ENCODE measurements around the gene CNTN4.

Gene CNTN4

DNA sequence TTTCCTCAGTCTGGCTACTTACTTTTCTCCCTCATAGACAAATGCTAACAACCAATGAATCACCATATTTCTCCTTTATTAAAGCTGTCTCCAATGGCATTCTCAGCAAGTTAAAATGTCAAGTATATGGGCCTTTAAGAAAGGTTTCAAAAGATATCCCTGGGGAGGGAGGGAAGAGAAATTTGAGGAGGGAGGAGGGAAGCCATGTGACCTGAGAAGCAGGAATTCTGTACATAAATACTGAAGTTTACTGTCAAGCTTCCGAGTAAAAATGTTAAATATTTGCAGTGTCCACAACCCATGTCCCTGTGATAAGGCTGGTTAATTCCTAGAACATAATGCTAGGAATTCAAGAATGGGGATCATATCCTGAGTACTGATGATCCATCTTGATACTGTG lies 175.9 kb downstream of the CNTN4 start:
- DNase-seq, result no peak

DNA sequence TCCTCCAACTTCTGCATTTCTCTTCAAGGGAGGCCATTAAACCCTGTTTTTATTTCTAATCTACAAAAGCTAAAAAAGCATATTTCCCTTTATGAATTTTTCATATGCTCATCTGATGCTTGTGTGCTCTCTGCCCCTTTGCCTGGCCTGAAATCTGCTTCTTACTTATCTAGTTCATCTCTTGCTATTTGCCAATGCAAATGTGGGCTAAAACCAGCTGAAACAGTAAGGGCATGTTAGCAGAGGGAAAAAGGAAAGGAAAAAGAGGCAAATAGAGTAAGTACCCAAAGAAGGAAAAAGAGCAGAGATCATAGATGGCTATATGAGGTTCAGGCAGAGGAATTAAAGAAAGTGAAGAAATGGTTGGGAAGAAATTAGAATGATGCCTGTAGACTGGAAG lies 185.2 kb downstream of the CNTN4 start:
- DNase-seq, result no peak

DNA sequence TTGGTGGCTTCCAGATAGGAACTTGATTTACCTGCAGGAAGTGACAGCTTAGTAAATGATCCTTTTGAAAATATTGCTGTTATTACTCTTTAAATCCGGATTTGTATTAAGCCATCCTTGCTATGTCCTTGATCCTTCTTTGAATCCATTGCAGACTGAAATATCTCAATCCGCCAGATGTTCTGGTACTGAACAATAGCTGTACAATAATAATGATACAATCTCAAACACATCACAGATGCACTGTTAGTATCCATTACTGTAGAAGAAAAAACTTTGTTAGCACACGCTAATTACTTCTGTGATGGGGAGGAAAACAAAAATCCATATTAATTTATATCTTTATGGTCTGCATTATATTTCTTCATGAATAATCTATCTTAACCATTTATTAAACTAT lies 202.3 kb downstream of the CNTN4 start:
- no peak for DNase-seq

DNA sequence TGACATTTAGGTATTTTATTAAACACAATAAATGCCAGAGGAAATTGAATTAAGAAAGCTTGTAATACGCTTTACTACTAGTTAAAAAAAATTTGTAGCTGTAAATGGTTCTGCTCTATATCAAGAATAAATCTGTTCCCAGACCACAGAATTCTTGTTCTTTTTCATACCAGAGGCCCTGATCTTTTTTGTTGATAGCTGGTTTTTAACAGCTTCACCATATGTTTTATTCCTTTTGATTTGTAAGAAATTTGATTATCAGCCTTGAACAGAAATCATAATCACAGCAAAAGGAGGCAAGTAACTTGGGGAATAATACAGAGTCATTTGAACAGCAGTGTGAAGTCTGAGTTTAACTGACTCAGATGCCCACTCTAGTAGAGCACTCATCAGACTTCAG lies 202.7 kb downstream of the CNTN4 start:
- DNase-seq, result no peak

DNA sequence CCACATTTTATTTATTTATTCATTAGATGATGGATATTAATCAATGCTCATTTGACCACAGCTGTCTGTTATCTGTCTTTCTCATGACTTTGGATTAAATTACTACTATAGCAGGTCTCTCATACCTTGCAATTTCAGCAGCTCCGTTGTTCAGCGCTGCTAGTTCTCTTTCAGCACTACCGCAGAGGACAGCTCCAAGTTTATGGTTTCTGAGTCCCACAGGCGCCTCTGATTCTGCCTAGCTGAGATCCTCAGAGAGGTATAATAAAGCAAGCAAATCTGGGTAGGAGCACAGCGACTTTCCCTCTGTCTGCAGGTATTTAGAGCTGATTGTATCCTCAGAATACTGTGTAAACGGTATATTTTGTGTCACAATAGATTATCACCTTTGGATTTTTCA lies 204.9 kb downstream of the CNTN4 start:
- no peak for DNase-seq

DNA sequence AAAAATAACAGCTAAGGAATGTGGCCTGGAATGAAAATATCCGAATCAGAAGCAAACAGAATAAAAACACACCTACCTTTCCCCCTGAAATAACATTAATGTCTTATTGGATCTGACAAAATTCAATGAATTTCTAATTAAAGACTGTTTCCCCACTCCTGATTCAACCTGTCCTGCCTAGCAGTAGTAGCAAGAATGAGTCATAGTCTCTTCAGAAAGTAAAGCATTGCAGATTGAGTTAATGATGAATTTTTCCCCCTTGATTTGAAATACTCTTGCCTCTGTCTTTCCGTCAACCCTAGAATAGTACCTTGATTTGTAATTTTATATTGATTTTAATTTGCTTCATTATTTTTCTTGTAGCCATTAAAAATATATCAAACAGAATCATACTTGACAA lies 212.4 kb downstream of the CNTN4 start:
- no peak for DNase-seq

DNA sequence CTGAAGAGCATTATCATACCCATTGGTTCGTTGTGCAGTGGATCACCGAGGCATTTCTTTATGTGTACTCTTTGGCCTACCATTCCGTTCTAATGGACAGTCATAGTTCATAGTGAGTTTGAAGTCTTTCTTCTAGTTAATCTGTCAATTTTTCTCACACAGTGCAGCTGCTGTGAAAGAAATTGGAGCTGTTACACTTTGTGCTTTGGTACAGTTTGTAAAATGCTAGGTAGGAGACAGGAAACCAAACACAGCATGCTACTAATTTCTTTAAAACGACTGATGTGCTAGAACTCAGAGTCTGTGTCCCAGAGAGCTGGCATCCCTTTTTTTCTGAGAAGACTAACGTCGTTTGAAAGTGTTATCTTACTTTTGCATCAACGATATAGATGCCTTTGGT lies 218.9 kb downstream of the CNTN4 start:
- DNase-seq, result no peak

DNA sequence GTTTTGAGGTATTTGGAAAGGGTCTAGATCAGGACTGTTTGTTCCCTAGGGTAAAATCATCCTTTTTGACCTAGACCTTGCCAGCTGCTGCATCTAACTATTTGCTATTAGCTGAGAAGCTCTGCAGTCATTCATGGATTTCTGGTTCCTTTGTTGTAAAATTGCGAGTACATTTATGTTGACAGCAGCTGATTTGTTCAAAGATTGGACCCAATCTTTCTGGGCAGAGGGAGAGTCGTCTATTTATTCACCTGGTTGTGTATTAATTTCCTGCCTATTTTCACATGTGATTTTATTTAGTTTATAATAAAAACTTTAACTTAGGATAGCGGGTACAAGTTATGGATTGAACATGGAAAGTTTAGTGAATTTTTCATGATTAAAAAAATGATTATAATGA lies 236.3 kb downstream of the CNTN4 start:
- no peak for DNase-seq

DNA sequence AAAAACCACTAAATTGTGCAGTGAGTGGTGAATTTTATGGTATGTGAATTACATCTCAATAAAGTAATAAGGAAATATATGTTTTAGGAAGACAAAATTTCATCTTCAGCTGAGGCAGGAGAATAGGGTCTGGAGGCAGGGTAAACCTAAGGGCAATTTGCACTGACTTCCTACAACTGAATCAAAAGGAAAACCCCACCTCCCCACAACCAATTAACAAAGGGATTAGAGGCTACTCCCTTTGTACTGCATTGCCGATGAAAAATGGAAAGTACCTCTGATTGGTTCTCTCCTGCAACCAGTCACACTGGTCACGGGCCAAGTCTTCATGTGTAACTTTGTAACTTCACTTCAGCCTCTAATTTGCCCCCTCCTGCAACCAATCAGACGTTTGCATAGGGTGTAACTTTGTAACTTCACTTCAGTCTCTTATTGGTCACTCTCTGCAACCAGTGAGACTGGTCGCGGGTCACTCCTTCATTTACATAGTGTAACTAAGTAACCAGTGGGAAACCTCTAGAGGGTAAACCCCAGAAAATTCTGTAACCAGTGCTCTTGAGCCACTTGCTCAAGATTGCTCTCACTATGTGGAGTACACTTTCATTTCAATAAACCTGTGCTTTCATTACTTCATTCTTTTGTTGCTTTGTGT lies 244.5 kb downstream of the CNTN4 start:
- no peak for DNase-seq

DNA sequence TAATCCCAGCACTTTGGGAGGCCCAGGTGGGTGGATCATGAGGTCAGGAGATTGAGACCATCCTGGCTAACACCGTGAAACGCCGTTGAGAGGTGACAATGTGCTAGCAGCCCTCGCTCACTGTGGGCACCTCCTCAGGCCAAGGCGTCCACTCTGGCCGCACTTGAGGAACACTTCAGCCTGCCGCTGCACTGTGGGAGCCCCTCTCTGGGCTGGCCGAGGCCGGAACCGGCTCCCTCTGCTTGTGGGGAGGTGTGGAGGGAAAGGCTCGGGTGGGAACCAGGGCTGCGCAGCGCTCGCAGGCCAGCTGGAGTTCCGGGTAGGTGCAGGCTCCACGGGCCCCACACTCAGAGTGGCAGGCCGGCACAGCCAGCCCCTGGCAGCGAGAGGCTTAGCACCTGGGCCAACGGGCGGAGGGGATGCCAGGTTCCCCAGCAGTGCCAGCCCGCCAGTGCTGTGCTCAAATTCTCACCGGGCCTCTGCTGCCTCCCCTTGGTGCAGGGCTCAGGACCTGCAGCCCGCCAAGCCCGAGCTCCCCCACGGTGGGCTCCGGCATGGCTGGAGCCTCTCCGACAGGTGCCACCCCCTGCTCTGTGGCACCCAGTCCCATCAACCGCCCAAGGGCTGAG lies 253.6 kb downstream of the CNTN4 start:
- no peak for DNase-seq

DNA sequence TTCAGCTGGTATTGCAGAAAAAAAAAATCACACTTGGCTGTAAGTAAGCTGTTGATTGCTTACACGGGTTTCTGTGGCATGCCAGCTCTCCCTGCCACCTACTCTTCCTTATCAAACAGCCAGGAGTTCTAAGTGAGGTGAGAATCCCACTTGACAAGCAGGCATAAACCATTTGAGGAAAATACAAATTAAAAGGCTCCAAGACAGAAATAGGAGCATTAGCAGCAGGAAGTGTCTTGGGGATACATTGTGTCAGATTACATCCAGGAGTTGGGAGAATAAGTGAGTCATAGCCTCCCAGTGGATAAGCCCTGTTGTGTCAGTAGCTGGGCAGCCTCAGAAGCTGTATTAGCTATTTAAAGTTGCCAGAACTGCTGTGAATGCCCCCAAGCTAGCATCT lies 256.0 kb downstream of the CNTN4 start:
- DNase-seq, result no peak

DNA sequence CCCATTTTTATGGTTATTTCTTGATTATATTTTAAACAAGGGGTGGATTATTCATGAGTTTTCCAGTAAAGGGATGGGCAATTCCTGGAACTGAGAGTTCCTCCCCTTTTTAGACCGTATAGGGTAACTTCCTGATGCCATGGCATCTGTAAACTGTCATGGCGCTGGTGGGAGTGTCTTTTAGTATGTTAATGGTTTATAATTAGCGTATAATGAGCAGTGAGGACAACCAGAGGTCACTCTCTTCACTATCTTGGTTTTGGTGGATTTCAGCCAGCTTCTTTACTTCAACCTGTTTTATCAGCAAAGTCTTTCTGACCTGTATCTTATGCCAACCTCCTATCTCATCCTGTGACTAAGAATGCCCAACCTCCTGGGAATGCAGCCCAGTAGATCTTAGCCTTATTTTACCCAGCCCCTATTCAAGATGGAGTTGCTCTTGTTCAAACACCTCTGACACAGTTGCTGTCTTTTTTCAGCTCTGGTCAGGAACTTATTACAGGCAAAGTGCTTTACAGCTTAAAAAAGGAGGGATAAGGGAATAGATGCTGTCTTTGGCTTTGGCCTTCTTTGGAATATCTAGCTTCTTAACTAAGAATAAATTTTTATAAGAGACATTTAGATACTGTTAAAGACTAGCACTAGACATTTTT lies 257.8 kb downstream of the CNTN4 start:
- no peak for DNase-seq

DNA sequence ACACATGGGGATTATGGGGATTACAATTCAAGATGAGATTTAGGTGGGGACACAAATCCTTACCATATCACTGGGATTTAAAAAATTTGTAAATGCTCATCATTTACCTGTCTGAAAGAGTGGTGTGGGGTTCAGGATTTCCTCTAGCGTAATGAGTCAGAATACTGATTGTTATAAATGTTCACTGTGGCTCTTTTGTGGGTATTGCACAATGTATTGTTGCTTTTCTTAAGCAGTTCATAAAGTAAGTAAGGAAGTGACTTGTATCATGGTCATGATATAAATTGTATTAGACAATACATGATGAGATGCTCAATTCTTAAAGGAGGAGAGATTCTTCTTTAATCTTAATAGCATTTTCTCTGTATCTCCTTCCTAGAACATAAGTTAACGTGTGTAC lies 262.1 kb downstream of the CNTN4 start:
- no peak for DNase-seq

DNA sequence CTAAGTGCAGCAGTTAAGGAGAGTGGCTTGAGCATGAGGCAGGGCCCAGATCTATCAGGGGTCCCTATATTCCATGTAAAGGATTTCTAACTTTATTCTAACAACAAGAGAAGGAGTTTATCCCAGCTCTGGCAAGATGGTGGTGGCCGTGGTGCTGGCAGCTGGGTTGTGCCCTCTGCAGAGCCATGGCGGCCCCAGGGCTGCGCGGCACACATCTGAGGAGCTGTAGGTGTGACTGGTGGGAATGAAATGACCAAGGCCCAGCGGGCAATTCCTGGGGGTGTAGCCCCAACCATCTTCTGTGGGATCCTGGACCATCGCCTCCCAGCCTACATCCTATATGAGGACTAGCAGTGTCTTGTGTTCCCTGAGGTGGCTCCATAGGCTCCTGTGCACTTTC lies 263.5 kb downstream of the CNTN4 start:
- DNase-seq, result no peak

DNA sequence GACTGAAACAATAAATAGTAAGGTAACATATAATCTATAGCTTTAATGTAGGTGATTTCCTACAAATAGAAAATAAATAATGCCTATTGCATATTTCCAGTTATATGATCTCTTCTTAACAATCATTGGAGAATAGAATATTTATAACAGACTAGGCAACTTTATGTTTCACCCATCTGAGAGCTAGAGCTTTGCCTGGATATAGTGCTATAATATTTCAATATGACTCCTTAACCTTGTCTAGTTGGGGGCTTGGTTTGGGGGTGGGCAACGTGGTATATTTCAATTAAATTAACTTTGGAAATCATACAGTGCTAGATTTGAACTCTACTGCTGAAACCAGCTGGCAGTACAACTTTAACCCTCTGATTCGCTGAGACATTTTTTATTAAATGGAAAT lies 265.2 kb downstream of the CNTN4 start:
- DNase-seq, result no peak

DNA sequence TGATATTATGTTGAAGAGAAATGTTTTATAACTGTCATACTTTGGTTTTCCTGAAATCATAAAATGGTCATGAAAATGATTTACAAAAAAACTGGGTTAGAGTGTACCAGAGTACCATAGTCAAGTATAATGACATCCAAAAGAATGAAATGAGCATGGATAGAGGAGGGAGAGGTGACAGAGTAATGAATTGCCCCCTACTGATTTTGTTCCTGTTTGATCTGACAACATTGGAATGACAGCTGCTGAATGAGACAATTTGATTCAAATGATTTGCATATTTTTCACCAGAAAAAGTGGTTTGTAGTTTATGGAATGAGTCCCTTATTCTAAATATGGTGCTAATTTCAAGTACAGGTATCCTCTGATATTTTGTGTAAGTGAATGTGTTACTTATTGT lies 271.7 kb downstream of the CNTN4 start:
- DNase-seq, result no peak

DNA sequence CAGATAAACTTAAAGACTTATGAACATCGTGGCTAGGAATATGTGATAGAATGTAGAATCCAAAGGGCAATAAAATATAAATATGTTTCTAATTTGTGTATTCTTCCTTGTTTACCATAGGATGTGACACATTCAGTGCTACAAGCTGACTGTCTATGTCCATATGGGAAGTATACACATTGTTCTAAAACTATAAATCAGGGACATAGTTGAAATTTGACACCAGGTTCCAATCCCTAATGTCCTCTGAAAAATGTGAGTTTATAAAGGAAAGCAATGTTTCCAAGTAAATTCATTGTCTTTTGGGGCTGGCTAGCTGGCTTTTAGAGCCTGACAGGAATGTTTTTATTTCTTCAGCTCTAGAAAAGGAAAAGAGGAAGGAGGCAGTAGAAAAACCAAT lies 273.6 kb downstream of the CNTN4 start:
- DNase-seq, result no peak

DNA sequence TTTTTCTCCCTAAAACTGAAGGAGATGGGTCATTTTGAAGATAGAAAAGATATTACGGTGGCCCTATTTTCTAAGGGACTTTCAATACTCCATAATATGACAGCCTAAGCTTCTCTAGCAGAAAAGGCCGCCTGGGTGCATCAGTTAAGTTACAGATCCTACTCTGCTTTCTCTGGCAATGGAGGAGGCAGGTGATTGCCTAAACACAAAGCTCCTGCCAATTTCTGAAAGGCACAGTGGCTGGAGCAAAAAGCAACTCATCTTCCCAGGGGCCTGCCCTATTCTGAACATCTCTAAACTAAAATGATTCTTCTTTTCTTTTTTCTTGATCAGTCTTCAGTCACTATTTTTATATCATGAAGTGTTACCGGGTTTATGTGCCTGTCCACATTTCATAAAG lies 276.7 kb downstream of the CNTN4 start:
- DNase-seq, result no peak

DNA sequence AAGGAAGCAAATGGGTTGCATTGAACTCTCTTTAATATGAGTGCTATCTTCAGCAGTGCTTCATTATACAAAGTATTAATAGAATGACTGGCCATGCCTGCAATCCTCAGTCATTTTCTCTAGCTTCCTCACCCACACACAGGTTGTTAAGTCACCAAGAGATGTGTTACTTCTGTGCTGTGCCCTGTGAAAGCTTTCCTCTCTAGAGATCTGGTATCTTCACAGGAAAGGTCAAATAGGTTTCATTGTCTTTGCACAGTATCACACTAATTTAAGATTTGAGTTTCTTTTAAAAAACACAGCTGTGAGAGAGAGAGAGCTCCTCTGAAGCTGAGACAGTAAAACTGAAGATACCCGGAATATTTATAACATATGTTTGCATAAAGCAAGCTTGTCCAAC lies 278.6 kb downstream of the CNTN4 start:
- DNase-seq, result no peak

DNA sequence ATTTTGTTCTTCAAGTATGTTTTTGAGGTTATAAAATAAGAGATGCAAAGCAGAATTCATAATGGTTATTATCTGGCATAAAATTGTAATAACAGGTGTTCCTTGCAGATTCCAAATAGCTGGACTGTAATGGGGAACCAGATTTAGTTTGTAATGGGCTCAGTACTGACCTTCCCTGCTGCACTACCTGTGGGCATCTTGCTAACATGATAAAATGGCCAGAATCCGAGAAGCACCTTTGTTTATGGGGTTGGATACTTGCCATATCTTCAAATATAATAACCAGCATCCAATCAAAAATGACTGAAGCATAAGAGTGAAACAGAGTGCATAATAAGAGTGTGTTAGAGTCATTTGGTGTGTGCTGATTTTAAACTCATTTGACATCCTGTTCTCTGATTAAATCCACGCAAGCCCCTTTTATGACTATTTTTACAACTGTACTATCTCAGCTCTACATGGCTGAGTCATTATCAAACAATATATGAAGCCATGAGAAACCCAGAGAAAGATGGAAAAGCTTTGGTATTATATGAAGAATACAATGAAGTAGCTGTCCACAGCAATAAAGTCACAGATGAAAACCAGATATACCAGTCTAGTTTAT lies 292.4 kb downstream of the CNTN4 start:
- no peak for DNase-seq

DNA sequence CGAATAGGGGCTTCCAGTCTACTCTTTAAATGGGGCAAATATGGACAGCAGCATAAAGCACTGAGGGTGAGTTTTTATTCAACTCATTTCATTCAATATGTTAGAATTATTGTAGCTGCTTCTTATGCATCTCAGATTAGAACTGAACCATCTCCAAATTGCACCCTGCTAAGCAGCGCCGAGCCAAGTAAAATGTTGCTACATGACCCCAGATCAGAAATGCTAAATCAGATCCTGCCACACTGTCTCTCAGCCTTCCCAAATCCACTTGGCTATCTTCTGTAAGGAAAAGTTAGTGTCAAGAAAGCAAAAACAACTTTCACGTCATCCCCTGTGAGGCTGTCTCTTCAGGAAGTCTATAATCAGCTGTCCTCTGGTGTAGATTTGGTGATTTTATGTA lies 293.2 kb downstream of the CNTN4 start:
- no peak for DNase-seq

DNA sequence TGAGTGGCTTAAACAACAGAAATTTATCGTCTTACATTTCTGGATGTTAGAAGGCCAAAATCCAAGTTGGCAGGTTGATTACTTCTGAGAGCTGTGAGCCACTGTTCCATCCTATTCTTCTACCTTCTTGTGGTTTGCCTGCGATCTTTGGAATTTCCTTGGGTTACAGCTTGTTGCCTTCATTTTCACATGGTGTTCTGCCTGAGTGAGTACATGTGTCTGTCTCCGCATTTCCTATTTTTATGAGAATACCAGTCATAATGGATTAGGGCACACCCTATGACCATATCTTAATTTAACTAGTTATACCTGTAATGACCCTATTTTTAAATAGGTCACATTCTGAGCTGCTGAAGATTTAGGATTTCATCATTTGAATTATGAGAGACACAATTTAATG lies 294.3 kb downstream of the CNTN4 start:
- no peak for DNase-seq

DNA sequence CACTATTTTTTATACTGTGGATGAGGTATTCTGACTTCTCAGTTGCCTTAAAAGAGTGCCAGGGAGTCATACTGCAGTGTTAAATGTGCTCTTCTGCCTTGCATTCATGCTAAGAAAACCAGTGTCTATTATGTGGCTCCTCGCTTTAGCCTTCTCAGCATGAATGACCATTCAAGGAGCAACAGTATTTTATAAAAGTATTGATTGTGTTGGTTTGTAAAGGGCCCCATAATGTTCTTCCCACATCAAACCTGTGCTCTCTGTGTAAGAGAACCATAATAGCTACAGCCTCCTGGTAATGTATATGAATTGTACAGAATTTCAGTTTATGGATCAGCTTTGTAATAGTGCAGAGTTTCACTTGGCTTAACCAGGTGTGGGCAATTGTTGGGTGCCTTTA lies 316.4 kb downstream of the CNTN4 start:
- no peak for DNase-seq

DNA sequence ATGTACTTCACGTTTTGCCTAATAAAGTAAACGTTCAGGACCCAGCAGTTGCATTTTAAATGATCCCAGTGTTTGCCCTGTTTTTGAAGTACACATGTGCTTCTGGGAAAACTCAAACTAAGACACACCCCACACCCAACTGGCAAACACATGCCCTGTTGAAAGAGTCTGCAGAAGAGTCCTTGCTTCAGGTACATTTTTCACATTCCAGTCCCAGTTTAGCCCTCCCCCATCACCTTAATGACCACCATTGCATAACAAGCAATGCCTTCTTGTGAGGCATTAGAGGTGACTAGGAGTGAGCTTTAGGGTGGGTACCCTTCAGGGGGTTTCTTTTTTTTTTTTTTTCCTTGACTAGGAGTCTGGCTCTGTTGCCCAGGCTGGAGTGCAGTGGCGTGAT lies 322.3 kb downstream of the CNTN4 start:
- DNase-seq, result no peak
